HG02798 (cell line): Measurements from ENCODE around the gene TOM1.
A peak's percentile ranks its signal among the peaks of the same experiment; 100 is the strongest.
"Not testable (repeated sequence)": the region's sequence is repeated elsewhere in the genome, so short reads cannot be mapped to it uniquely, and the experiment has no call there.

Experiments used
- ATAC-seq: cut with Tn5 transposase; IDR thresholded peaks from one replicate; pipeline ENCODE4 v1.9.1; 2021; ENCODE audit warnings: mild to moderate bottlenecking; ENCODE audit not compliant: unreplicated experiment, poor library complexity

TOM1 gene

GRCh38 chr22:35363566-35364086 is 63.9 kb downstream of the TOM1 start:
- no peak for ATAC-seq

DNA sequence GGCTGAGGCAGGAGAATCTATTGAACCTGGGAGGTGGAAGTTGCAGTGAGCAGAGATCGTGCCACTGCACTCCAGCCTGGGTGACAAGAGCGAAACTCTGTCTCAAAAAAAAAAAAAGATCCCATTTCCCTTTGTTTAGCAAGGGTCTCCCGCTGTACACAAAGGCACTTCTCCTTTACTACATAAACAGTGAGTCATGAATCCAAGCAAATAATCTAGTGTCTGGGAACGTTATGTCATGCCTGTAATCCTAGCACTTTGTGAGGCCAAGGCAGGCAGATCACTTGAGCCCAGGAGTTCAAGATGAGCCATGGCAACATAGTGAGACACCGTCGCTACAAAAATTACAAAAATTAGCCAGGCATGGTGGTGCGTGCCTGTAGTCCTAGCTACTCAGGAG is 64.5 kb downstream of the TOM1 start:
- not testable (repeated sequence) for ATAC-seq

GRCh38 chr22:35367331-35367886 is 67.7 kb downstream of the TOM1 start:
- ATAC-seq: no peak

DNA sequence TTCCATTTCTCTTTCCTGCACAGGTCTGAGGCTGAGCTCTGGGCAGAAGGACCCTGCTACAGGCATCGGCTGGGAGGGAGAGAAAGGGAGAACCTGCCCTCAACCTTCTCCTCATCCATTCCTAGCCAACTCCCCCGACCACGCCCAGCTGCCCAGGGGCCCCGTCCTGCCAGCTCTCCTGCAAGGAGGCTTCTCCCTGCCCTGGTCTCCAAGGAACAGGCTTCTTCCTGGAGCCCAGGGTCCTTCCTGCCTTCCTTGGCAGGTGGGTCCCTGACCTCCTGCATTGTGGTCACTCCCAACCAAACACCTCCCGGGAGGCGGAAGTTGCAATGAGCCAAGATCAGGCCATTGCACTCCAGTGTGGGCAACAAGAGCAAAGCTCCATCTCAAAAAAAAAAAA is 68.7 kb downstream of the TOM1 start:
- no peak for ATAC-seq

DNA sequence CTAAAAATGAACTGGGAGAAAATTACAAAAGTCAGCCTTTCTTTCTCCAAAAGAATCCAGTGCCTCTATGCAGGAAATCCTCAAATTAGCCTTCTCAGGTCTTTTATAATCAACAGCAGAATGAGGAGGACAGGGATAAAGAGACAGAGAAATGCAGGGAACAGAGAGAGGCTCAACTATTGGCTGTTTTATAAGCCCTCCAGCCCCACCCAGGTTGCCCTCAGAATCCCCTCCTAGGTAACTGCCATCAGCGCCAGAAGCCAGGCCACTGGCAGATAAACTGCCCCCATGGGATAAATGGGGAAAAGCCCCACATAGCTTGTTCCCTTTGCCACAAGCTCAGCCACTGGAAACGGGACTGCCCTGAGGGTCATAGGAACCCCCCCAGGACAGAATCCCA is 70.3 kb downstream of the TOM1 start:
- no peak for ATAC-seq

DNA sequence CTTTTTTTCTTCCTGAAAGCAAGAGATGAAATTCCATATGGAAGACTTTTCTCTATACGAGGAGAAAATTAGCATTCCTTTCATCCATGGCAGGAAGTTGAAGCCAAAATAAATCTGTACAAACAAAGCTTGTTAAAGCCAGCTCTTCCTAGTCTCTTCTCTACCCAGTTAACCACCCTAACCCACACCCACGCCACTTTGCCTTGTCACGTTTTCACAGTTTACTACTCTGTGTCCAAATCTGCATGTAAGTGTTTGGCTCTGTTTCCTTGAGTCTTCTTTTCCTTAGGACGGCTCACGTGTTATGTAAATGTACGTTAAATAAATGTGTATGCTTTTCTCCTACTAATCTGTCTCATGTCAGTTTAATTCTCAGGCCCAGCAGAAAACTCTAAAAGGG is 74.1 kb downstream of the TOM1 start:
- ATAC-seq: no peak

GRCh38 chr22:35375031-35375430 is 75.3 kb downstream of the TOM1 start:
- no peak for ATAC-seq

DNA sequence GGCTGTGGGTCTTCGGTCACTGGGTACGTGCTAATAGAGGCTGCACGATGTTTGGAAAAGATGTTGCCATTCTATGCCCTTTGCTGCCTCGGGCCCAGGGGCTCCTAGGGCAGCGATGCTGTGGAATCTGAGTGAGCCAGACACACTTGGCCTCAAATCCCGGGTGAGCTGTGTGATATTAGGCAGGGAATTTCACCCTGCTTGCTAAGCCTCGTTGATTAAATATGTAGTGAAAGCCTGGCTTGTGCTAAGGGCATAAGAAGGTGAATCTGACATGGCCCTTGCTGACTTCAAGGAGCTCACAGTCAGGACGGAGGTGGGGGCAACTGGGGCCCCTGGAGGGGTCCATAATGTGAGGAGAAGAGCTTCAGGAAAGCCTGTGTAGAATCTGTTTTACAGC is 75.8 kb downstream of the TOM1 start:
- no peak for ATAC-seq

DNA sequence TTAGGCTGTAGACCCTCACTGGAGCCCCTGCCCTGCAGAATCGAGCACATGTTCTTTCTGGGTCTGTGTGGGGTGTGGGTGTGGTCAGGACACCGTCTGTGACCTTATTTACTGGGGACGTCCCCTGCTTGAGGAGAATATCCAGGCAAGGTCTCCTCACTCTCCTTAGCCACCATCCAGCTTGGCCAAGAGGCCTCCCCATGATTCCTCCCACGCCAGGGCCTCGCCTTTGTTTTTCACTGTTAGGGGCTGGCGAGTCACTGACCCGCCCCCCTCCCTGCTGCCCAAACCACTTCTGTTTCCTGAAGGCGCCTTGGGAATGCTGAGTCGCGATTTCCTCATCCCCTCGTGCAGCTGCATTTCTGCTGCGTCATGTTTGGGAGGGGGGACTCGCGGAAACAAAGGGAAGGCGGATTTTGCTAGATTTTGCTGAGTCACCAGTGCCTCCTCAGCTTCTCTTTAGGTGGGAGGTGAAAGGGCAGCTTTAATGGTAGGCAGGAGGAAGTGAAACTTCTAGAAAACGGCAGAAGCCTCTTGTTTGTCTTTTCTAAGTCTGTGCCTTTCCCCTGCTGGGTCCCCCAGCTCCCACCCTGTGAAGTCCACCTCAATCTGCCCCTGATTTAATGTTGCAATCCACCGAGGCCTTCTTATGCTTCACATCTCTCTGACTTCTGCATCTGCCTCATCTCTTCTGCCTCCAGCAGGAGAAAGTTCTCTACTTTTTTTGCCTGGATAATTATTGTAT is 77.2 kb downstream of the TOM1 start:
- peak; percentile 63 for ATAC-seq

- no peak for ATAC-seq
Observed at GRCh38 chr22:35377735-35378134, 78.0 kb downstream of the TOM1 start.

DNA sequence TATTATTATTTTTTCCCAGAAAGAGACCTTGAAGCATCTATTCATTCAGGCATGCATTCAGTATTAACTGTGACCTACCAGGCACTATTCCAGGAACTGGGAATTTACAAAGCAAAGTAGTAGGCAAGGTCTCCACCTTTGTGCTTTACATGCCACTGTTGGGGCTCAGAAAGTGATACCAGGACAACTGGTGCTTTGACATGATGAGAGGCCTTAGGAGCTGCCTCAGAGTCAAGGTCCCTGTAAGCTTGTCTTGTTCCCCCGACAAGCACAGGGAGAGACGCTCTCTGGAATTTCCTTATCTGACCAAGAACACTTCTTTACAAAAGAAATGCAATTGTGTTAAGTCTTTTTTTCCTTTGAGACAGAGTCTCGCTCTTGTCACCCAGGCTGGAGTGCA is 78.9 kb downstream of the TOM1 start:
- no peak for ATAC-seq

- no peak for ATAC-seq
Observed at GRCh38 chr22:35379146-35379993, 79.7 kb downstream of the TOM1 start.

- ATAC-seq: no peak
Observed at GRCh38 chr22:35380013-35380412, 80.3 kb downstream of the TOM1 start.

- ATAC-seq: peak; percentile 79
Observed at GRCh38 chr22:35380537-35381423, 81.1 kb downstream of the TOM1 start, which contains the start of gene HMOX1. Gene HMOX1 (plus strand): TSS chr22:35381096. CDS start chr22:35381174, 78 bp downstream.

- ATAC-seq: no peak
Observed at GRCh38 chr22:35381424-35382009, 81.8 kb downstream of the TOM1 start.

DNA sequence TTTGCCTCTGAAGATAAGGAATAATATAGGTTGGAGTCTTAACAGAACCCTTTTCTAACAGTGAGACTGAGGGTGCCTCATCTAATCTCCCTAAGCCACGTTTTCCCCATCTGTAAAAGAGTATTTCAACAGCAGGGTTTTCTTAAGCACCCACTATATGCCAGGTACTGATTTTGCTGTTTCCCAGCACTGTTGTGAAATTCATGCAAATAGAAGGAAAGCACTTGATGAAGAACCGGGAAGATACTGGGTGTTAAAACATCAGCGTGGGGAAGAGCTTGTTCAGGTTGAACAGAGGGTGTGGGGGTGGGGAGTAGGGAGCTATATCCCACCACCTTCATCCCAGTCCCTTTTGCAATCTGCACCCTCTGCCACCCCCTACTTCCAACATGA is 84.0 kb downstream of the TOM1 start:
- ATAC-seq: no peak

DNA sequence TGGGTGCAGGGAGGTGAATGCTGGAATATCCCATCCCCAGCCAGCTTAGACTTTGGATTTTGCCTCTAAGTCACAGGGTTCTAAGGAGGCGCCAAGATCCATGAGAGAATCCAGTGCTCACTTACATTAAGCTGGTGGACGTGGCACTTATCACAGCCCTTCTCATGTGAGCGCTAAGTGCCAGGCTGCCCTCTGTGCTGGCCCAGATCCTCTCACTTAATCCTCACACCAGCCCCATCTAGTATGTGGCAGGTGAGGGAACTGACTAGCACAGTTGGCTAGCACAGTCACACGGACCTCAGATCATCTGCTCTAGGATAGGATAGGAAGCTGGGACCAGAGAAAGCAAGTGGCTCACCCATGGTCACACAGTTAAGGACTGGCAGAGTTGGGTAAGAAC is 84.8 kb downstream of the TOM1 start:
- no peak for ATAC-seq

DNA sequence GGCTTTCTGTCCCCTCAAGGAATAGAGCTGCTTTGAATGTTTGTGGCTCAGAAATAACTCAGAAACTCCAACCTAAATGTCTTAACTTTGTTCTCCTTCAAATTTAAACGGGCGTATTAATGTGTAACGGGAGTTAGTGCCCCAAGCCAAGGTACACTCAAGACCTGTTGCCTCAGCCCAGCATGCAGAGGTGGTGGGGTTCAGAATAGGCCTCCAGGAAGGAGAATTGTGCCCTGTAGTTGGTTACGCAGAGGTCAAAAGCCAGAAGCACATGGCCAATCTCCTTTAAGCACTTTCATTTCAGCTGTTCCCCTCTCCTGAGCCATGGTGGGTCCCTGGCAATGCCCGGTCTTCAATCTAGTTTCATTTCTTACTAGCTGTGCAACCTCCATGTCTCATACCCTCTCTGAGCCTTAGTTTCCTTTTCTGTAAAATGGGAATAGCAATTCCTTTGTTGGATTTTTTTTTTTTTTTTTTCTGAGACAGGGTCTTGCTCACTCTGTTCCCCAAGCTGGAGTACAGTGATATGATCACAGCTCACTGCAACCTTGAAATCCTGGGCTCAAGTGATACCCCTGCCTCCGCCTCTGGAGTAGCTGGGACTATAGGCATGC is 85.4 kb downstream of the TOM1 start:
- no peak for ATAC-seq

DNA sequence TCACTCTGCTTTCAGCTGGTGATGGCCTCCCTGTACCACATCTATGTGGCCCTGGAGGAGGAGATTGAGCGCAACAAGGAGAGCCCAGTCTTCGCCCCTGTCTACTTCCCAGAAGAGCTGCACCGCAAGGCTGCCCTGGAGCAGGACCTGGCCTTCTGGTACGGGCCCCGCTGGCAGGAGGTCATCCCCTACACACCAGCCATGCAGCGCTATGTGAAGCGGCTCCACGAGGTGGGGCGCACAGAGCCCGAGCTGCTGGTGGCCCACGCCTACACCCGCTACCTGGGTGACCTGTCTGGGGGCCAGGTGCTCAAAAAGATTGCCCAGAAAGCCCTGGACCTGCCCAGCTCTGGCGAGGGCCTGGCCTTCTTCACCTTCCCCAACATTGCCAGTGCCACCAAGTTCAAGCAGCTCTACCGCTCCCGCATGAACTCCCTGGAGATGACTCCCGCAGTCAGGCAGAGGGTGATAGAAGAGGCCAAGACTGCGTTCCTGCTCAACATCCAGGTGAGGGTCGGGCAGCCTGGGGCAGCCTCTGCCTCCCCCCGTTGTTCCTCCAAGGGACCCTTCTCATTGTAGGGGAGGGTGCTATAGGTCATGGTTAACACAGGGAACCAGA is 87.1 kb downstream of the TOM1 start:
- ATAC-seq: no peak
